Activated T-helper 1 cell treated with anti-CD3 and anti-CD28 coated beads, Interleukin-12 subunit alpha, Interleukin-12 subunit beta, Interleukin-2, Interleukin-4 antibody, amounts not matched to agents 30 ng/mL and 10 ng/mL and 1 ng/mL, durations not matched to agents 14 hours and 24 hours and 36 hours (primary cell): Measurements from ENCODE around the gene AK2. TPM values are rescaled to one million over a fixed set of nuclear protein-coding genes. Genes with fewer than 3 reads are reported as not detected.

ENCODE experiments used
- total RNA-seq: library from RNA; stranded (reverse); gene quantifications from 2 replicates; pipeline ENCODE4 v1.2.3, GENCODE V29; 2022

AK2 gene
- total RNA-seq, 1 donor from 2014 or later: 400 TPM

Other genes starting within 250 kb of the AK2 start
- gene YARS1, start 219.5 kb downstream of the AK2 start, total RNA-seq: 205 and 225 TPM in 2 replicates
- 48.8 and 55.8 TPM in 2 replicates for gene S100PBP, start 219.2 kb downstream of the AK2 start, total RNA-seq
- not detected in 2 replicates for gene FNDC5, start 166.0 kb downstream of the AK2 start, total RNA-seq
- gene HPCA, start 150.4 kb downstream of the AK2 start, total RNA-seq: 0.20 TPM in 1 of 2 replicates, not detected in the other
- 0.78 and 1.0 TPM in 2 replicates for gene TMEM54, start 135.5 kb downstream of the AK2 start, total RNA-seq
- 52.1 and 56.5 TPM in 2 replicates for gene RNF19B, start 72.1 kb downstream of the AK2 start, total RNA-seq
- gene AZIN2, start 44.3 kb upstream of the AK2 start, total RNA-seq: 1.1 and 1.4 TPM in 2 replicates
- gene TRIM62, start 145.2 kb upstream of the AK2 start, total RNA-seq: 4.1 and 4.5 TPM in 2 replicates
- 13.8 and 14.6 TPM in 2 replicates for gene ZNF362, start 219.6 kb upstream of the AK2 start, total RNA-seq